GM12874 (cell line): ENCODE results near the gene ALDH18A1.

Experiments used
- TF ChIP-seq, protein P1 (sequence below): IDR thresholded peaks from 2 replicates; pipeline ENCODE4 v1.5.1; 2011; ENCODE audit warnings: low read depth, mild to moderate bottlenecking, control low read depth, low read length, moderate library complexity; ENCODE audit not compliant: insufficient read depth

Gene ALDH18A1

DNA sequence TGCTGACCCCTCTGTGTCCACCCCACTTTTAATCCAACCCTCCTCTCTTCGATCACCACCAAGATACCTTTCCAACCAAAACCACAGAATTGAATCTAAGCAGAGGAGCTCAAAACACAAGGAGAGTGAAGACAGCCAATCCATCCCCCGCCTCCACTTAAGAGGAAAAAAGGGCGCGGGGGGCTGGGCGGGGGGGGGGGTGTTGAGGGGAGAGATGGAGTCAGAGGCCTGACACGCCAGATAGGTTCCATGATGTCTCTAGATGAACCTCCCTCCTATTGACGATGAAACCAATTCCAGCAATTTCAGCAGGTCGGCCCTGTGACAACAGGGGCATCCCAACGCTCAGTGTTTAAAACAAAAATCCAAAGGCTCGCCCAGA lies 96.6 kb downstream of the ALDH18A1 start:
- TF ChIP-seq, protein P1, sequence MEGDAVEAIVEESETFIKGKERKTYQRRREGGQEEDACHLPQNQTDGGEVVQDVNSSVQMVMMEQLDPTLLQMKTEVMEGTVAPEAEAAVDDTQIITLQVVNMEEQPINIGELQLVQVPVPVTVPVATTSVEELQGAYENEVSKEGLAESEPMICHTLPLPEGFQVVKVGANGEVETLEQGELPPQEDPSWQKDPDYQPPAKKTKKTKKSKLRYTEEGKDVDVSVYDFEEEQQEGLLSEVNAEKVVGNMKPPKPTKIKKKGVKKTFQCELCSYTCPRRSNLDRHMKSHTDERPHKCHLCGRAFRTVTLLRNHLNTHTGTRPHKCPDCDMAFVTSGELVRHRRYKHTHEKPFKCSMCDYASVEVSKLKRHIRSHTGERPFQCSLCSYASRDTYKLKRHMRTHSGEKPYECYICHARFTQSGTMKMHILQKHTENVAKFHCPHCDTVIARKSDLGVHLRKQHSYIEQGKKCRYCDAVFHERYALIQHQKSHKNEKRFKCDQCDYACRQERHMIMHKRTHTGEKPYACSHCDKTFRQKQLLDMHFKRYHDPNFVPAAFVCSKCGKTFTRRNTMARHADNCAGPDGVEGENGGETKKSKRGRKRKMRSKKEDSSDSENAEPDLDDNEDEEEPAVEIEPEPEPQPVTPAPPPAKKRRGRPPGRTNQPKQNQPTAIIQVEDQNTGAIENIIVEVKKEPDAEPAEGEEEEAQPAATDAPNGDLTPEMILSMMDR: no peak

DNA sequence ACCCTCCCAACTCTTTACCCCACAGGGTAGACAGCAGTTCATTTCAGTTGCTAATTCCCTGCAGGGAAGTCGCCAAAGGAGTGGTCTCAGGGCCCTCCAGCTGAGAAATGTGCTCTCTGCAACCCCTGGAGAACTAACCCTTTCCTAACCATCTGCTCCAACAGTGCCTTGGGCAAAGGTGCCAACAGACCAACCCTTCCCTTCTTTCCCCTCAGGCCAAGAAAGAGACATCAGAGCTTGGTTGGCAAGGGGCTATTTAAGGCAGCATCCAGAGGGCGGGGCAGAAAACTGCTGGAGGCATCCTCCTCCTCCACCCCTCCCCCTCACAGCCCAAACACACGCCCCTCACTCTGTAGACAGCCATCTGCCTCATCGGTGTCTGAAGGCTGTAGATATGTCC lies 97.0 kb downstream of the ALDH18A1 start:
- TF ChIP-seq, protein P1: no peak

DNA sequence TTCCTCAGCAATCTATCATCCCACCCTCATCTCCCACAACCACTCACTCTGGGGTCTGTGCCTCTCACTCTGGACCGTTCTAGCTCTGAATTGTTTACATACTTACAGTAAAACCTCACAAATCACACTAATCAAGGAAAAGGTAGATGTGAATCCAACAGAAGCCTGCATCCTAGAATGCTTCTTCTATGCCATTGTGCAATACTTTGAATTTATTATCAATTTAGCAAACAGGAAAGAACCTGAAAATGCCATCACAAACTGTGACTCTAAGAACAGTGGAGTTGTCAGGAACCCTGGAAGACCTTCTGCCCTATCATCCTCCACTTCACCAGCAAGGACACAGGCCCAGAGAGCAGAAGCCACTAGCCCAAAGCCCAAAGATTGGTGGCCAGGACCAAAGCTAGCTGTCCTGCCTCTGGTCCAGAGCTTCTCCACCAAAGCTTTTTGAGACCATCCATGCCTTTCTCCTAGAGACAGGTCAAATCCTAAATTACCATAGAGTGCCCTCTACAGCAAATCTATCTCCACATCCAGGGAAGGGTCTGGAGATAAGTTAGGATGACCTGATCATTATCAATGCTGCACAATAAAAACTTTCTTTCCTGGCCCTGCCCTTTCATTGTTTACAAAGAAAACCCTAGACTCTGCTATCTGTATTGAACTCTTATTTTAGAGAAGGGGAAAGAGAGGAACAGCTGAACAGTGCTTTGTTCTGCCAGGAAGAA lies 97.8 kb downstream of the ALDH18A1 start:
- TF ChIP-seq, protein P1: no peak

DNA sequence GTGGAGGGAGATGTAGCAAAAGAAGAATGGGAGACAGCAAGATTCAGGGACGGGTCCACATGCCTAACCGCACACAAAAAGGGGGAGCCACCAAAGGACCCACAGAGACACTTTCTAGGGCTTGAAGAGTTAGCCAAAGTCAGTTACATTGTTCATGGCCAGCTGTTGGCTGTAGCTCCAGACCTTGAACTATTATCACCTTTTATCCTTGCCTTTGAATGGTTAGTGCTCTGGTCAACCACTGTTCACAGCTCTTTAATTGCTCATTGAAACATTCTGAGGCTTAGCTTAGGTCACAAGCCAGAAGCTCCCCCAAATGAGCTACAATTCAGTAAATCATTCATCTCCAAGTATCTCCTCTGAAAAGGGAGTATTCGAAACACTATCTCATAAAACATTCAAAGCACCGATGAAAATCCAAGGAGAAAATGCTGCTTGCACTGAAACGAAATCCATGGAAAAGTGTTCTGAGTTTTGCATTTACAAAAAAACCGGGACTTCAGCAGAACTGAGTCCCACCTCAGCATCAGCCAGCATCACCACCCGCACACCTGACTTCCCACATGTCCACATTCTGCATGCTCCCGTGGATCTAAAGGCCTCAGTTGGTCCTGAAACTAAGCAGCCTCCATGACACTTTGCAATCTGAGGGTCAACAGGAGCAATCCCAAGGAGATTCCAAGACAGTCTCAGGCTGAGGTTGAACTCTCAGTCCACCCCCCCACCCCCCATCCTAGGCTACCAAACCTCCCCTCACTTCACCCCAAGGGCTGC lies 99.3 kb downstream of the ALDH18A1 start:
- TF ChIP-seq, protein P1: no peak
